ENCODE measurements around the gene POC1A.

GRCh38 chr3:52094571-52095485 lies 59.4 kb downstream of the POC1A start:
- TF ChIP-seq, protein P1, sequence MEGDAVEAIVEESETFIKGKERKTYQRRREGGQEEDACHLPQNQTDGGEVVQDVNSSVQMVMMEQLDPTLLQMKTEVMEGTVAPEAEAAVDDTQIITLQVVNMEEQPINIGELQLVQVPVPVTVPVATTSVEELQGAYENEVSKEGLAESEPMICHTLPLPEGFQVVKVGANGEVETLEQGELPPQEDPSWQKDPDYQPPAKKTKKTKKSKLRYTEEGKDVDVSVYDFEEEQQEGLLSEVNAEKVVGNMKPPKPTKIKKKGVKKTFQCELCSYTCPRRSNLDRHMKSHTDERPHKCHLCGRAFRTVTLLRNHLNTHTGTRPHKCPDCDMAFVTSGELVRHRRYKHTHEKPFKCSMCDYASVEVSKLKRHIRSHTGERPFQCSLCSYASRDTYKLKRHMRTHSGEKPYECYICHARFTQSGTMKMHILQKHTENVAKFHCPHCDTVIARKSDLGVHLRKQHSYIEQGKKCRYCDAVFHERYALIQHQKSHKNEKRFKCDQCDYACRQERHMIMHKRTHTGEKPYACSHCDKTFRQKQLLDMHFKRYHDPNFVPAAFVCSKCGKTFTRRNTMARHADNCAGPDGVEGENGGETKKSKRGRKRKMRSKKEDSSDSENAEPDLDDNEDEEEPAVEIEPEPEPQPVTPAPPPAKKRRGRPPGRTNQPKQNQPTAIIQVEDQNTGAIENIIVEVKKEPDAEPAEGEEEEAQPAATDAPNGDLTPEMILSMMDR (IDR thresholded peaks at IDR 0.05; ENCODE audit: extremely low read depth in 1 of 2, insufficient read depth in 1 of 2, low read depth in 1 of 2, low read length in 2 of 2): no peak
- TF ChIP-seq POLR2AphosphoS5 (IDR thresholded peaks at IDR 0.05; ENCODE audit: insufficient read depth, low read depth, low read length) (no peak), FOS (IDR thresholded peaks at IDR 0.05; ENCODE audit: borderline replicate concordance, insufficient read depth, low read length) (no peak), MYC (IDR thresholded peaks at IDR 0.05; ENCODE audit: low read depth, low read length) (no peak), JUN (IDR thresholded peaks at IDR 0.05; ENCODE audit: borderline replicate concordance, insufficient read depth, insufficient read length, low read depth) (no peak), MAX (IDR thresholded peaks at IDR 0.05; ENCODE audit: insufficient read depth, insufficient read length) (no peak), EZH2 (IDR thresholded peaks at IDR 0.05; ENCODE audit: borderline replicate concordance, low read depth, low read length, severe bottlenecking) (no peak), POLR2A (IDR thresholded peaks at IDR 0.05; ENCODE audit: low read depth, low read length) (no peak)

Measured in endothelial cell of umbilical vein (primary cell).